BE2C (cell line): ENCODE data around the gene PACRGL.
A peak's percentile ranks its signal among the peaks of the same experiment; 100 is the strongest.
"Not testable (repeated sequence)": the region's sequence is repeated elsewhere in the genome, so short reads cannot be mapped to it uniquely, and the experiment has no call there.

Source experiments
- DNase-seq: peaks from one replicate; pipeline ENCODE4 v3.0.0-alpha.2; 2020
- H3K27me3 ChIP-seq: fragments of 250-450 bp; sonication (Bioruptor Pico); 2 replicates; pipeline ENCODE4 v1.5.1; 2020; ENCODE audit warnings: mild to moderate bottlenecking
- H3K36me3 ChIP-seq: fragments of 250-450 bp; sonication (Bioruptor Pico); 2 replicates; pipeline ENCODE4 v1.5.1; 2020; ENCODE audit warnings: mild to moderate bottlenecking
- H3K4me1 ChIP-seq: fragments of 250-450 bp; sonication (Bioruptor Pico); 2 replicates; pipeline ENCODE4 v1.5.1; 2020
- H3K4me3 ChIP-seq: 2 replicates; pipeline ENCODE4 v1.5.1; 2011; ENCODE audit warnings: low read depth, low read length
- H3K9me3 ChIP-seq: fragments of 250-450 bp; sonication (Bioruptor Pico); 2 replicates; pipeline ENCODE4 v1.5.1; 2020
- CTCF ChIP-seq: IDR thresholded peaks from 2 replicates; pipeline ENCODE4 v1.5.1; 2012; ENCODE audit warnings: mild to moderate bottlenecking, low read depth, low read length

Gene PACRGL

DNA sequence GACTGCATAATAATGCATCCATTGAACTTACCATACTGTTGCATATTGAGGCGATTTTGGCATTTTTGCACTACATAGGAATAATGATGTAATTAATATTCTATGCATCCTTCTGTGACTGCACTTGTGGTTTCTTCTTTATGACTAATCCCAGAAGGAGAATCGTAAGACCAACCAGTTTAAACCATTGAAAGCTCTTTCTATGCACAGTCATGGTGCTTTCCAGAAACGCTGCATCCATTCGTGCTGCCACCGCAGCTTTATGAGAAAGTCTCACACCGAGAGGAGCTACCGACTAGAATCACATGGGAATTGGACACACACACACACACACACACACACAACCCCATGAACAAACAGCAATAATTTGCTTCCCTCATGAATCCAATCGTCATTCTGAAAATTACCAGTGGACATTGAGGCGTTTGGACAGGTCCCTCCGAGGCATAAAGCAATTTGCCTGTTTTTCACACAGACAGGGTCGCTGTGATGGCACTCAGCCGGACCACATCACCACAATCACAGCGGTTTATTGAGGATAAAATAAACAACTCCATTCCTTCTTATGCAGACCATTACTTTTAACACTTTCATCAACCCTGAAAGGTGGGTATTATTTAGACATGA is 64.2 kb downstream of the PACRGL start:
- Histone ChIP-seq H3K4me1 (no peaks in the 10 kb centered on the region), H3K4me3 (no peak overlapping the region), H3K27me3 (no peaks in the 10 kb centered on the region), H3K9me3 (no peaks in the 10 kb centered on the region), H3K36me3 (no peaks in the 10 kb centered on the region)
- no peak for DNase-seq
- TF ChIP-seq CTCF = no peak

GRCh38 chr4:20773144-20773997 is 73.1 kb downstream of the PACRGL start:
- Histone ChIP-seq H3K4me3 (no peak overlapping the region), H3K27me3 (no peaks in the 10 kb centered on the region), H3K4me1 (no peaks in the 10 kb centered on the region), H3K36me3 (no peaks in the 10 kb centered on the region), H3K9me3 (no peaks in the 10 kb centered on the region)
- peak; percentile 83 for TF ChIP-seq CTCF
- peak; percentile 61 for DNase-seq

DNA sequence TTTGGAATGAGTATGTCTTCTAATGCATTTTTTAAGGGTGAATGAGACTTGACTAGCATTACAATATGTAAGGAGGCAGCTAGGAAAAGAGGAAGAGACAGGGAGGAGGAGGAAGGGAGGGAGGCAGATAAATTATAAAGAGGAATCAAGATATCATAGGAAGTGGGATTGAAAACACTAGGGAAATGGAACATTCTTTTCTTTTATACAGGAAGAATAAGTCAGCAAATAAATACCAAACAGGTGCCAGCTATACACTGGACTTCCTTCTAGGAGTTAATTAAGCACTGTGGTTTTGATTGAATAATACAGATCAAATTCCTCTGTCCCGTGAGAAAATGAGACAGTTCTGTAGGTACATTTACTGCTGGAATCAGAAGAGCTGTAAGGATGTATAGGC is 78.6 kb downstream of the PACRGL start:
- Histone ChIP-seq H3K4me1 (no peaks in the 10 kb centered on the region), H3K9me3 (no peaks in the 10 kb centered on the region), H3K27me3 (no peaks in the 10 kb centered on the region), H3K4me3 (no peak overlapping the region), H3K36me3 (no peaks in the 10 kb centered on the region)
- no peak for TF ChIP-seq CTCF
- DNase-seq = no peak

DNA sequence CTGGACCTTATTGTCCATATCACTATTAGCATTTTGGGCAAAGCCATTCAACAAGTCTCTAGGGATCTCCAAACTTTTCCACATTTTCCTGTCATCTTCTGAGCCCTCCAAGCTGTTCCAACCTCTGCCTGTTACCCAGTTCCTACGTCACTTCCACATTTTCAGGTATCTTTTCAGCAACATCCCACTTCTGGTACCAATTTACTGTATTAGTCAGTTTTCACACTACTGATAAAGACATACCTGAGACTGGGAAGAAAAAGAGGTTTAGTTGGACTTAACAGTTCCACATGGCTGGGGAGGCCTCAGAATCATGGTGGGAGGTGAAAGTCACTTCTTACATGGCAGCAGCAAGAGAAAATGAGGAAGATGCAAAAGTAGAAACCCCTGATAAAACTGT is 82.9 kb downstream of the PACRGL start:
- H3K4me3 ChIP-seq, DNase-seq, H3K27me3 ChIP-seq: not testable (repeated sequence)

GRCh38 chr4:20787940-20788665 is 87.8 kb downstream of the PACRGL start:
- no peak overlapping the region for H3K4me3 ChIP-seq
- no peaks in the 10 kb centered on the region for H3K4me1 ChIP-seq
- H3K36me3 ChIP-seq = no peaks in the 10 kb centered on the region
- no peaks in the 10 kb centered on the region for H3K27me3 ChIP-seq
- no peaks in the 10 kb centered on the region for H3K9me3 ChIP-seq
- no peak for DNase-seq
- no peak for TF ChIP-seq CTCF

More for the DNA sequence above, 82.9 kb downstream of the PACRGL start:
- not testable (repeated sequence) for H3K4me1 ChIP-seq, H3K9me3 ChIP-seq, H3K36me3 ChIP-seq
